HG02852 (cell line): ENCODE data around the gene ADAMTS6.

Experiments
- ATAC-seq: cut with Tn5 transposase; IDR thresholded peaks from one replicate; pipeline ENCODE4 v1.9.1; 2021; ENCODE audit warnings: mild to moderate bottlenecking, moderate library complexity; ENCODE audit not compliant: unreplicated experiment

Gene ADAMTS6

DNA sequence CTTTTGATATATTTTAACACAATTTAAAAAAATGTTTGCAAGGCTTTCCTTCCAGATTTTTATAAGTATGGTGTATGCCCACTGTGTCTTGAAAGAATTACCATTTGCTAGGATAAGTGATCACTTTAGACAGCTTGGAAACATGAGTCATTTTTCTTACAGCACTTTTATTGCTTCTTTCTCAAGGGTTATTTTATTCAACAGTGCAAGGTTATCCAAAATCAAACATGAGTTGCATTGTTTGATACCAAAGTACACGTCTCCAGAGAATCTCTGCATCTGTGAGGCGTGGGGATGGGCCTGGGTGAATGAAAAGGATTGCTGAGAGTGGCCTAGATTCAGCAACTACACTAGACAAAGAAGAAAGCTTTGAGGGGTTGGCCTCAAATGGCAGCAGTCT lies 329.6 kb downstream of the ADAMTS6 start:
- ATAC-seq: no peak

- no peak for ATAC-seq
Observed at GRCh38 chr5:65151614-65152013, 330.1 kb downstream of the ADAMTS6 start.

- no peak for ATAC-seq
Observed at GRCh38 chr5:65150599-65151304, 331.0 kb downstream of the ADAMTS6 start.

DNA sequence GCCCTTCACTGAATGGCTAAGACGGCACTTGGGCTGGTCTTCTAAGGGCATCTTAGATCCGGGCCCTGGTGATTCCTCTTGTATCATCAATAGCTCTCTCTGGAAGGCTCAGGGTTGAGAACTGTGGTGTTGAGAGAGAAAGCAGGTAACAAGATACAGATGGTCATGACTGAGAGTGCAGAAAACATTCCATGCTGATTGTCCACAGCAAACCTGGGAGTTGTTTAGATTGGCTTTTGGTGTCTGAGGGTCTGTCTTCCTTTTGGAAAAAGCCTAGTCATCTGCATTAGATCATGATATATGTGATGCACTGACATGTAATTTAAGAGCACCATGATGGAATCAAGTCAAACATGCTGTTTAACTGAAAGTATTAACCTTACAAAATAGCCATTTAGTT lies 331.9 kb downstream of the ADAMTS6 start:
- ATAC-seq: no peak

DNA sequence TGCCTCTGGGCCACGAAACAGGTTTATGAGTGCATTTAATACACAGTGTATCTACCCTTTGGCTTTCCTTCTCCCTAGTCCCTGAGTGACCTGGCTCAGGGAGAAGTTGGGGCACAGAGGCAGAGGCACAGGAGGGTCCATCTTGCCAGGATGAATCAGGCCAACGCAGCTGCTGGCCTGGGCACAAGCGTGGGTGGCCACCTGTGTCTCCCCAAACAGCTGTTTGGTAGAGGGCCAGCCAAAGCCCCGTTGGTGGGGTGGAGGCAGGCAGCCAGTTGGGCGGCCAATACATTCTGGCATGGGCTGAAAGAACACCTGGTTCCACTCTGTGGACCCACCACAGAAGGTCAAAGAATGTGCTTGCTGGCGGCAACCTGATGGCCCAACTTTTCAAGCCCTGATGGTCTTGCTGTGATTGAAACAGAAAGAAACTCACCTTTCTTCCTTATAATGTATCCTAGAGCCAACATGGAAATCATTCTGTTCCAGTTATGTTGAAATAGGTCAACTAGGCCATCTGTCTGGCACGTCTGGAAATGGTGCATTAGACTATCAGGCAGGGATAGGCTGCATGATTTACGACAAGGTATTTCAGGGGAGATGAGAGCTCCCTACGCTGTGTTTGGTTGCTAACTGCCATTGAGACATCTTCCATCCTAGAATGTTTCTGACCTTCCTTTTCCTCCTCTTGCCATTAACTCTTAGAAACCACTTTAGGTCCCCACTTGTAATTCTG lies 337.4 kb downstream of the ADAMTS6 start:
- ATAC-seq: no peak

GRCh38 chr5:65142511-65143011 lies 339.2 kb downstream of the ADAMTS6 start:
- ATAC-seq: no peak

DNA sequence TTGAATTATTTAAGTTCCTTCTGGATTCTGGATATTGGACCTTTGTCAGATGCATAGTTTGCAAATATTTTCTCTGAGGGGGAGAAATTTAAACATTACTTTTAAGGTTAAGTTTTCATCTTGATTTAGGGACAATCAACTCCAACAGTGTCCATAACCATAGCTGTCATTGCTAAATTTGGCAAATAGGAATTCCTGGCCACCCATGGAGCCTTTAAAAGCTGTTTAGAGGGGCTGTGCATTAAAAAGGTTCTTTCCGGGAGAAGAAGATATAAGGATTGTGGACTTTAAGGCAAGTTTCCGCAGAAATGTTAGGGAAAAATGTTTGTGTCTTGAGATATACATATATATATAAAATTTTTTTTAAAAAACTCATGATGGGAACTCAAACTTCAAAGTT lies 339.7 kb downstream of the ADAMTS6 start:
- no peak for ATAC-seq

DNA sequence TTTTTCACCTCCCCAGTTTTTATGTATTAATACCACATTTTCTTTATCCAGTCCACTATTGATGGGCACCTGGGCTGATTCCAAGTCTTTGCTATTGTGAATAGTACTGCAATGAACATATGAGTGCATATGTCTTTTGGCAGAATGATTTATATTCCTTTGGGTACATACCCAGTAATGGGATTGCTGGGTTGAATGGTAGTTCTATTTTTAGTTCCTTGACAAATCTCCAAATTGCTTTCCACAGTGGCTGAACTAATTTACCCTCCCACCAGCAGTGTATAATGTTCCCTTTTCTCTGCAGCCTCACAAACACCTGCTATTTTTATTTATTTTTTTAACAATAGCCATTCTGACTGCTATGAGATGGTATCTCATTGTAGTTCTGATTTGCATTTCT lies 340.2 kb downstream of the ADAMTS6 start:
- ATAC-seq: no peak

DNA sequence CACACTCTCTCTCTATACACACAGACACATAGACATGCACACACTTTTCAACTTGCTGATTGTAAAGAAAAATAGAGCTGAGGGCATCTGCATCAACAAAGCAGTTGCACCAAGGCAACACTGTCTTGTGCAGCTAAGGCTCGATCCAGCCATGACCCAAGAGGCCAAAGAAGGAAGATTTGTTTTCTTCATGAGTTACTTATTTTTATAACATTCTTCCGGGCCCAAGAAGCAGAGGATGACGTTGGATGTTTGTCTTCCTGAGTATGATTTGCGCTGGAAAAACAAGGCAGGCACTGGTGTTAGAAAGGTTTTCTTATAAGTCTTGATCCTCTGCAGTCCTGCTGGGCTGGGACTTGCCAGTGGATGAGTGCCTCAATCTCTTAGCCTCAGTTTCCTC lies 344.1 kb downstream of the ADAMTS6 start:
- ATAC-seq: no peak

- ATAC-seq: no peak
Observed at GRCh38 chr5:65133477-65134110, 348.1 kb downstream of the ADAMTS6 start.

GRCh38 chr5:65132386-65132785 lies 349.3 kb downstream of the ADAMTS6 start:
- ATAC-seq: no peak

GRCh38 chr5:65128226-65128625 lies 353.5 kb downstream of the ADAMTS6 start:
- ATAC-seq: no peak

GRCh38 chr5:65127161-65127901 lies 354.4 kb downstream of the ADAMTS6 start:
- no peak for ATAC-seq

- no peak for ATAC-seq
Observed at GRCh38 chr5:65126542-65127069, 355.1 kb downstream of the ADAMTS6 start.

DNA sequence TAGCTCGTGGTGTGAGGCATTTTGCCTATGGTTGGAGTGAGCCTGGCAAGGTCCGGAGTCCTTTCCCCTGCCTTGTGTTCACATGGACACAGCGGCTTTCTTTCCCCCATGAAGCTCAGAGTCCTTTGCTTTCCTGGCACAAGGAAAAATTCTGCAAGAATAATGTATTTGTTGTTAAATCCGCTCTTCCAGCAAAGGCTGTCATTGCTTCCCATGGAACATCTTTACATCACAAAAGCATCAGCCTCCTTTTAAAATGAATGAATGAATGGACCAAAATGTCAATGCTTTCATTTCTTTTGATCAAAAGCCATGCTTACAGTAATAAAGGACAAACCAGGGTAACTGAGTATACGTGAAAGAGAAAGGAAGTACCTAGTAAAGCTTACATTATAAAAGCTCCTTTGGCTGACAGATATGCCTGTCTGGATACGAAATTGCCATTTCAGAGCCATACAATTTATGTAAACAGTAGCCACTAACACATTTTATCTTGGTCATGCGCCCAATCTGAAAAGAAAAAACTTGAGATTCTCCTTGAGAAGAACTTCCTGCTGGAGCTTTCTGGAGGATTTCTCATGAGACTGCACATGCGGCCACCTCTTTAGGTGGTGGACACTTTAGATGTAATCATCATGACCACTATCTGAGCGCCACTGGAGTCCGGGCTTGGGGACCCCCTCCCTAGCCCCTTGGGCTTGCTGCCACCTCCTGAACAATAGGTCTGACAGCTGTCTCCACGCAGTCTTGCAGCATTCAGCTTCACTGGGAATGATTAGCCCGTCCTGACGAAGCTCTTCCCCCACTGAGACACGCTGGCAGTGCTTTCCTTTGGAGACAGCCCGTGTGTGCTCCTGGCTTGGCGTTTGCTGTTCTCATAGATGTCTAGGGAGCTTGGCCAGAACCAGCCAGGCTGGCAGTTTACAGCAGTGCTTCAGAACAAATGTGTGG lies 355.9 kb downstream of the ADAMTS6 start:
- ATAC-seq: no peak

GRCh38 chr5:65121880-65122436 lies 359.8 kb downstream of the ADAMTS6 start:
- ATAC-seq: no peak

GRCh38 chr5:65120371-65120967 lies 361.3 kb downstream of the ADAMTS6 start:
- no peak for ATAC-seq

- no peak for ATAC-seq
Observed at GRCh38 chr5:65117525-65117924, 364.2 kb downstream of the ADAMTS6 start.

- ATAC-seq: no peak
Observed at GRCh38 chr5:65113771-65114170, 367.9 kb downstream of the ADAMTS6 start.
